Right renal cortex interstitium (tissue), 3 donors: Measurements from ENCODE around the gene HNF1B. TPM values are rescaled to one million over a fixed set of nuclear protein-coding genes. Genes with fewer than 3 reads are reported as not detected.
"Not testable (repeated sequence)": the region's sequence is repeated elsewhere in the genome, so short reads cannot be mapped to it uniquely, and the experiment has no call there.

Experiments used
- DNase-seq, 3 donors: peaks; one replicate each; pipeline ENCODE4 v3.0.0-alpha.2; 2013; ENCODE audit warnings: low read depth in 3 of 3, low spot score in 2 of 3
- polyA plus RNA-seq, 3 donors: library from polyadenylated mRNA; unstranded; fragments of 120-200 nt; gene quantifications; one replicate each; pipeline ENCODE4 v1.2.1, GENCODE V29; 2013; ENCODE audit not compliant: insufficient read length in 3 of 3

The HNF1B gene
- polyA plus RNA-seq, 3 donors: 110 to 113 (median 112) TPM

- no peak for DNase-seq
Measured at GRCh38 chr17:37708008-37708615, 36.7 kb downstream of the HNF1B start.

DNA sequence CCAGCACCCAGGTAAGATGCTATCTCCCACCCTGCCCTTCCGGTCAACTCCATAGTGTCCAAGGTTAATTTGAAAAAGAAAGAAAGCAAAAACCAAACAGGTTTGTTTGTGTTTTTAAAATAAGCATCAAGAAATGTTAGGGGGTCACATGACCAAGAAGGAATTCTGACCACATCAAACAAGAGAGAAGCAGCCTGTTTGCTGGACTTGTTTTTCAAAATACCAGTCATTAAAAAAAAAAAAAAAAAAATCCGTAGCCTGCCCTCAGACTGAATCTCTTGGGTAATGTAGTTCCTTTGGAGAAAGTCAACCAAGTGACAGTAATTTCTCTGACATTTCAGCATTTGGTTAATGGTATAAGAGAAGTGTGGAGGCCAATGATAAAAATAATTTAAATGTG, 38.4 kb downstream of the HNF1B start:
- DNase-seq: no peak

GRCh38 chr17:37702598-37702997, 42.3 kb downstream of the HNF1B start:
- DNase-seq: no peak

DNA sequence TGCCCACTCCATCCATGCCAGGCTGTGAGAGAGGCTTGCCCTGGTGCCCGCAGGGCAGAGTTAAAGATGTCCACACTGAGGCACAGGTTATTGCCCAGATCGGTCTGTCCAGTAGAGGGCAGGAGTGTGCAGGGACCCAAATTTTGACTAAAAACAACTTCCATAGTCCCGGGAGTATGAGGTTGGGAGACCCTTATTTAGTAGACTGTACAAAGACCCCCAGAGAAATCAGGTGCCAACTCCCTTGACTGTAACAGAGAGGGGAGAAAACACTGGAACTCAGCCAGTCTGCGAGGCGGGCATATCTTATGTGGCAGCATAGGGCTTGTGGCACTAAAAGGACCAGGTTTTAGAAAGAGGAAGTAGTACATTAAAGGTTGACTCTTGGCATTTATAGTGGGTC, 43.4 kb downstream of the HNF1B start:
- DNase-seq: no peak

- no peak for DNase-seq
Measured at GRCh38 chr17:37700881-37701280, 44.0 kb downstream of the HNF1B start.

DNA sequence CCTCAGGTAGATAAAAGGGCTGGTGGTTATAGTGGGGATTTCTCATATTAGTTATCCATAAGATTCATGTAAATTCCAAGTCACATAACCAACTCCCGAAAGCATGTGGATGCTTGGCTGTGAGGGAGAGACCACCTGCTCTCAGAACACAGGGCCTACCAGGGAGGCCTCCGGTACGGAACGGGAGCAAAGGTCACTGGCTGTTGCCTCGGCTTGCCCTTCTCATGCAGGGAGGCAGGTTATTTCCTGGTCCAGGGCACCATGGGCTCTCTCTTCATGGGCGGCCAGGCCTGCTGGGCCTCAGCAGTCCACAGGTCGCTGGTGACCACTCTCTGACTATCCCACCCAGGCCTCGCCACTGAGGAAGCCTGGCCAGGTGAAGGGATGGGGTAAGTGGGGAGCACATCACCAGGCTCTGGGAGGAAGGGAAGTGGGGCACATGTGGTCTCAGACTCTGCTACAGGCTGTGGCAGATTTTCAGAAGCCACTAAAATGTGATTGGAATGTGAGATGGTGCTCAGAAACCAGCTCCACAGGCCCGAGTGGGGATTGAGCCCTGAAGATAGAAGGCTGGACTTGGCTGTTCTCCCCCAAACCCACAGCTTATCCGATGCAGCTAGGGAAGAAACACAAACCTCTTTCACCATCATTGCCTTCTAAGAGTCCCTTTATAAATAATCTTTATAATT, 45.4 kb downstream of the HNF1B start:
- no peak for DNase-seq

DNA sequence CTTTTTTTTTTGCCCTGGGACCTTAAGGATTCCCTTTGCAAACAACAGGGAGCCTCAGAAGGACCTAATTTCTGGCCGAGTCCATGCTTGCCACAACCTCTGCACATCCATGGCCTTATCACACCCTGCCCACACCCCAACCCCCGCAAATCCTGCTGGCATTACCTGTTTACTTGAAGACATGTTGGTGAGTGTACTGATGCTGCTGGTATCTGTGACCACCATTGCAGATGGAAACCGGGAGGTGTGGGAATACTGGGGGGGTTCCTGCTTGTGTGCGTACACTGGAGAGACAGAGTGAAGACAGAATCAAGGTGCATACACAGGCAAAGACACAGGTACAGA, 46.0 kb downstream of the HNF1B start:
- DNase-seq: no peak

DNA sequence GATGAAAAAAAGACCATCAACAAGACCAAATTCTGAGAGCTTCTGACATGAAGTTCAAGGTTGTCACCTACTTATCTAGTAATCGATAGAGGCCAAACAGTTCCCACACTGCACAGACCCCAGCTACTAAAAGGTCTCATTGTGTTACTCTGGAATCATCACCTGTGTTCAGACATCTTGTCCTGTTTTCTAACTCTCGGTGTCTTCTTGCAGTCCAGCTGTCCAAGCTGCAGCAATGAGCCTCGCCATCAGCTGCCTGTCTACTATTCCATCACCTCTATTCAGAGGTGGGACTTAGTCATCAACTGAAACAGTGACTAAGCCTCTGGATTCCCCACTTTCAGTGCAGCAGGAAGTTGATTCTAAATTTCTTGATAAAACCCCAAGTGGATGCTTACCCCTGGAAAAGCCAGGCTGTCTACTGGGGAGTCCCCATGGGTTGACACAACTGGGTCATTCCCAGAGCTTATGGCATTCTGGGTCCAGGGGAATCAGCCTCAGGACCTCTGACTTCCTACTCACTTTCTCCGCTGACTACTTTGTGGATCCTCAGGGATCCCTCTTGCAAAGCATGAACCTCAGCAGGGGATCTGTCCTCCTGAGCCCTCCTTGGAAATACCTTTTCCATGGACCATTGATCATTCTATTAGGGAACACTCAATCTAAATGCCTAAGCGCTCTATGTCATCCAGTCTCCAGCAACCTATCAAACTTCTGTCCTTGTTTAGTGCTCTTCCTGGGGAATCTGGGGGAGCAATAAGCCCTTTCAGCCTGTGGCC, 46.5 kb downstream of the HNF1B start:
- no peak for DNase-seq

DNA sequence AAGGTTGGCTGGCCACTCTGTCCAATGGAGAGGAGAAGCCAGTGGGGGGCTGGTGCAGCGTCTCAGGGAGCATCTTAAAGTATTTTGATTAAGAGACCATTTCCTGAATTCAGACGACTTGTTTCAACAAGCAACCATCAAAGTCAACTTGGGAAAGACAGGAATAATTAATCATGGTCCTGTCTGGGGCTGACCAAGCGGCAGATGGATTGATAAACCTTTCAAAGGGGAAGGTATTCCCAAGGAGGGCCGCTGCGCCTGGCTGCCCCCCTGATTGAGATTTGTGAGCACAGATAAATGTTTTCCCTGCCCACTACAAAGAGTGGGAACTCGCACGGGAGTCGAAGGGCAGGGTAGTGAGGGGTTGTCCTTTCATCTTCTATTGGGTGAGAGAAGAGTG, 47.5 kb downstream of the HNF1B start:
- DNase-seq: no peak

DNA sequence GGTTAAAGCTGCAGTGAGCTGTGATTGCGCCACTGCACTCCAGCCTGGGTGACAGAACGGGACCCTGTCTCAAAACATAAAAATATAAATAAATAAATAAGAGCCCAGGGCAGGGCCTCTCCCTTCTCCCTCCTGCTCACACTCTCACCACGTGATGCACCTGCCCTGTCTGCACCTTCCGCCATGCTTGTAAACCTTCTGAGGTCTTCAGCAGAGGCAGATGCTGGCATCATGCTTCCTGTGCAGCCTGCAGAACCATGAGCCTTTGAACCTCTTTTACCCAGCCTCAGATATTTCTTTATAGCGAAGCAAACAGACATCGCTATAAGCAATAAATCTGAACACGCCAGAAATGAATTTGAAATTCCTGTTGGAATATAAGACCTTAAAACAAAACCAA, 48.5 kb downstream of the HNF1B start:
- no peak for DNase-seq

- no peak for DNase-seq
Measured at GRCh38 chr17:37695726-37696125, 49.1 kb downstream of the HNF1B start.

- no peak for DNase-seq
Measured at GRCh38 chr17:37694734-37695133, 50.1 kb downstream of the HNF1B start.

DNA sequence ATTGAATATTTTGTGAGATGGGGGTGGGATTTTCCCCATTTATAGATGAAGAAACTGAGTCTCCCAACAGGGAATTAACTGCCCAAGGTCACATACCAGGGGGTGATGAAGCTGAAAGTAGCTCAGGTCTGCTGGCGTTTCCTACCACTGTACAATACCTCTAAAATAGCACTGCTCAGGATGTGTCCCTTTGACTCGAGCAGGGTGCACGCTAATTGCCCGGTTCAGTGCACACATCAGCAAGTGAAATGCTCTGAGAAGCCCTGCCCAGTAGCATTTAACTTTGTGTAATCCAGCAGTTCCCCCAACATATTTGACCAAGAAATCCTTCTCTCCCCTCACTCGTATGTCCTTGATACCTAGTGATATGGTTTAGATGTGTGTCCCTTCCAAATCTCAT, 51.5 kb downstream of the HNF1B start:
- DNase-seq: no peak

- no peak for DNase-seq
Measured at GRCh38 chr17:37691807-37692206, 53.1 kb downstream of the HNF1B start.

DNA sequence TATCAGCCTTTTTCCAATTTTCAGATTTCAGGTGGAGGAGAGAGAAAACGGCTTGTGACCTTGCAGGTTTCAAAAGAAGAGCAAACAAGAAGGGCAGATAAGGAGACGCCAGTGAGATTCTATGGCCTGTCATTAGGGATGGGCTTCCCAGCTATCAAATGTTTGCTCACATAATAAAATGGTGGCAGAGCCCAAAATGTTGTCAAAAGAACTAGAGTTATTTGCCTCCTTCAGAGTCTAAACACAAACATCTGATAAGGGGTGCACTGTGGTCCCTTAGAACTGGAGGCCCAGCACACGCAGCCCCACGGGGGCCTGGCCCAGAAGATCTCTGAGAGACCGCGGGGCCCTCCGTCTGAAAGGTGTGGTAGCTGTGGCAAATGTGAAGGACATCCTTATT, 55.5 kb downstream of the HNF1B start:
- DNase-seq: no peak

GRCh38 chr17:37683454-37683984, 61.3 kb downstream of the HNF1B start:
- DNase-seq: no peak

GRCh38 chr17:37682007-37682406, 62.9 kb downstream of the HNF1B start:
- no peak for DNase-seq

DNA sequence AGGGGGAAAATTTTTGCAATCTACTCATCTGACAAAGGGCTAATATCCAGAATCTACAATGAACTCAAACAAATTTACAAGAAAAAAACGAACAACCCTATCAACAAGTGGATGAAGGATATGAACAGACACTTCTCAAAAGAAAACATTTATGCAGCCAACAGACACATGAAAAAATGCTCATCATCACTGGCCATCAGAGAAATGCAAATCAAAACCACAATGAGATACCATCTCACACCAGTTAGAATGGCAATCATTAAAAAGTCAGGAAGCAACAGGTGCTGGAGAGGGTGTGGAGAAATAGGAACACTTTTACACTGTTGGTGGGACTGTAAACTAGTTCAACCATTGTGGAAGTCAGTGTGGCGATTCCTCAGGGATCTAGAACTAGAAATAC, 64.9 kb downstream of the HNF1B start:
- not testable (repeated sequence) for DNase-seq

- no peak for DNase-seq
Measured at GRCh38 chr17:37678036-37678435, 66.8 kb downstream of the HNF1B start.

GRCh38 chr17:37677021-37677420, 67.8 kb downstream of the HNF1B start:
- DNase-seq: no peak

GRCh38 chr17:37676115-37676925, 68.5 kb downstream of the HNF1B start:
- DNase-seq: peak in 1 of 3 donors; percentile 53
